ENCODE results near the gene PGM5.
A peak's percentile ranks its signal among the peaks of the same experiment; 100 is the strongest.

Gene PGM5

GRCh38 chr9:68538200-68538599 lies 181.8 kb downstream of the PGM5 start:
- DNase-seq (ENCODE audit: low spot score), result peak; percentile 52

DNA sequence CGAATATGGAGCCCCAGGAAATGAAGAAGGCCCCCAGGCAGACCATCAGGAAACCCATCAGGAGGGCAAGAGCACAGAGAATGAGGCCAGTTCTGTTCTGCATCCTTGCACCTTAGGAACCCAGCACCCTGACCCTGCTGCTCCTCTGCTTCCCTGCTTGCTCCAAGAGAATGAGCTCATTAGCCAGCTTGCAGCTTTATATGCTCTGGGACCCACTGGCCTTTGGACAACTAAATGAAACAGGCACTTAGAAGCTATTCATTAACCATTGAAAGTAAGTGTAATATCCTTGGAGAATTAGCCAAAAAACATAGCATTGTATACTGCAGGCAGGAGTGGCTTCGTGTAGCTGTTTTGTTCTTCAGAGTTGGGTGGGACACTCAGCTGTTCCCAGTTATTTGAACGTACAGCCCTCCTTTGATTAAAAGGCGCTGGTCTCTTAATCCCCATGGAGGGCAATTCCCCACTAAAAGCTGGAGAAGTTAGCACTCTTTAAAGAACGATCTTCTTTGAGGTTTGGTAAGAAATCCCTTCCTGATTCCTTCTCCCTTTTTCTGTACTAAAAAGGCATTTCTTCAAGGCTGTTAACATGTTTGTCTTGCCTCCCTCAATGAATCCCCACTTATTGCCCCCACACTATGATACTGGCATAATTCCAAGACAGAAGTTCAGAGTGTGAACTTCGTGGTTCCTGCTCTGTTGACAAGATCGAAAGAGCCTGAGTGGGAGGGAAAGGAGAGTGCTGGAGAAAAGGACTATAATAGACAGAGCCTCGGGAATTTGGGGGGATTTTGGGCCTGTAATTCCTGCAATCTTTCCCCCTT lies 184.5 kb downstream of the PGM5 start, which contains the start of gene TMEM252:
Gene TMEM252 (minus strand): TSS at position 172 of the 824 bp plus-strand sequence. CDS start 69 bp downstream, at position 103.
- DNase-seq (ENCODE audit: low spot score), result peak; percentile 86

DNA sequence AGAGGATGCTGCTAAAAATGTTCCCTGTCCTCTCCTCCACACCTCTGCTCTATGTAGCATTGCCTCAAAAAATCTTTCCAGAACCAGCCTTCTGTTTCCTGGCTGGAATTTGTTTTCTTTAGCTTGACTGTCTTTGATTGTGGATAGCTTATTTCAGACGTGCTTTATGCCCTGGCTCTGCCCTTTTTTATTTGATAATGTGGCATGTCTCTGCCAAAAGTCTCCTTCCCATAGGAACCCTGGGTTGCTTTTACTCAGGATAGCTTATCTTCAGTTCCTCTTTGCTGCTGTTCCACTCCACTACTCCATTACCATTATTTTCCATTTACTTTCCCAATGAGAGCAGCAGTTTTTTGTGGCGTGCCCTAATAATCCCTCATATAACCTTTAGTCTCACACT lies 185.2 kb downstream of the PGM5 start:
- no peak for DNase-seq (ENCODE audit: low spot score)

DNA sequence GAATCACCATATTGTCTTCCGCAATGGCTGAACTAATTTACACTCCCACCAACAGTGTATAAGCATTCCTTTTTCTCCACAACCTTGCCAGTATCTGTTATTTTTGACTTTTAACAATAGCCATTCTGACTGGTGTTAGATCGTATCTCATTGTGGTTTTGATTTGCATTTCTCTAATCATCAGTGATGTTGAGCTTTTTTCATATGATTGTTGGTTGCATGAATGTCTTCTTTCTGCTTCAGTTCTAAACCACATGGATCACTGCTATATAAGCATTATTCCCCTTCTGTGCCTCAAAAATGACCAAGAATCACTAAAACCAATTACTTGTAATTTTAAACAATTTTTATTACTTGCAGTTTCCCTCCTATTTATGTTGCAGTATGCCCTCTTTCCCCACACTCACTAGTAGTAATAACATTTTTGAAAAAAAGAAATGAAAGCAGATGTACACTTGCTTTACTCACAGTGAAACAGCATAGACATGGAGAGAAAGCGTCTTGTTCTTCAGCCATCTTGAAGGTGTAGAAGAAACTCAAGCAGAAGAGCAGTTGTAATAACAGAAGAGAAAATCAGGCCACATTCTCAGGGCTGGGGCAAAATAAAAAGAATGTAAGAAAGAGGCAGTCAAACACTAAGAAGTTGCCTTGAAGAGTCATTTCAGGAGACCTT lies 188.8 kb downstream of the PGM5 start:
- DNase-seq (ENCODE audit: low spot score), result no peak

DNA sequence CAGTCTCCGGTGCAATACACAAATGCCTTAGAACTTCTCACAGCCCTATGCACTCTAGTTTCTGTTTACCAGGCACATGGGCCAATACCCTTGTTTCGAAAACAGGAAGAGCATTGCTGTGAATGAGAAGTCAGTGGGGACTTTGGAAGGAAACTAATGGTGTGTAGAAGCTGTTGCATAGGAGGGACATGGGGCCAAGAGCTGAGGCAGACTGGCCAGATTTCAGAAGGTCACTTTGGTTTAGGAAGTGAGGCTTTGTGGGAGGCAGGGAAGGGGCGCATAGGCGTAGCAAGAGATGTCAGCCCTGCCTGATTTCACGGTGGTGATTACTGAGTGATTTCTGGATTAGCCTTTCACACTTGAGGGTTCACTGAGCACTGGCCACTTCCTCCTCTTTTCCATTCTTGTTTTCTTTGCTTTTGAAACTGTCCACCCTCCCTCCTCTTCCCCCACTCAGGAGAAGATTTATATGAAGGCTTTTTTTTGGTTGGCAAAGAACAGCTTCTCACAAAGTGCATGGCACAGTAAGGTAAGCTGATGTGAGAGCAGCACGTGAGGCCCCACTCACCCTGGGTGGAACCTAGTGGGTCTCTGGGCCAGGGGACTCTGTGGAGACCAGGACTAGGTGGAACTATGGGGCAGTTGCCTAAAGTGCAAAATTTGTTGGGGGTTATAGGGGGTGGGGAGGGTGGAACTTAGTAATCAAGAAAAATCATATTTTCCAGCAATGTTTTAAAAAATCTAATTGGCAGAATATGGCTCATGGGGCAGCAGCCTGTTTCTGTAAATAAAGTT lies 190.4 kb downstream of the PGM5 start:
- peak; percentile 78 for DNase-seq (ENCODE audit: low spot score)

DNA sequence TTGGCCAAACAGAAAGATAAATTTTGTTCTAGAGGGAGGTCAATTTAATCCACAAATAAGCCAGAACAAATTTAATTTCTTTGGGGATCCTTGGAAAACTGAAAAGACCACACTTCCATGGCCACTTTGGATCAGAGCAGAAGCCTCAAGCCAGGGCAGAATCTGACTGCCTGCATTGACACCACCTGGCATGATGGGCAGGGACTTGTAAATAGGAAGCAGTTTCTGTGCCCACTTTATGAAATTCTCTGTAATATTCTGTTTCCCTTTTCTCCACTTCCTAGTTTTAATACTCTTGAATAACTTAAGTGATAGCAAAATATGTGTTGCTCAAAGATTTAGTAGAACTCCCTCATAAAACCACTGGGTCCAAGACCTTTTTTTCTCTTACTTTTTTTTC lies 191.0 kb downstream of the PGM5 start:
- DNase-seq (ENCODE audit: low spot score), result no peak

- no peak for DNase-seq (ENCODE audit: low spot score)
Observed at GRCh38 chr9:68548241-68548640, 191.8 kb downstream of the PGM5 start.

GRCh38 chr9:68551191-68551590 lies 194.8 kb downstream of the PGM5 start:
- DNase-seq (ENCODE audit: low spot score), result no peak

- peak; percentile 67 for DNase-seq (ENCODE audit: low spot score)
Observed at GRCh38 chr9:68552700-68553476, 196.5 kb downstream of the PGM5 start.

GRCh38 chr9:68555437-68556150 lies 199.2 kb downstream of the PGM5 start:
- DNase-seq (ENCODE audit: low spot score), result no peak

GRCh38 chr9:68558545-68558944 lies 202.1 kb downstream of the PGM5 start:
- no peak for DNase-seq (ENCODE audit: low spot score)

DNA sequence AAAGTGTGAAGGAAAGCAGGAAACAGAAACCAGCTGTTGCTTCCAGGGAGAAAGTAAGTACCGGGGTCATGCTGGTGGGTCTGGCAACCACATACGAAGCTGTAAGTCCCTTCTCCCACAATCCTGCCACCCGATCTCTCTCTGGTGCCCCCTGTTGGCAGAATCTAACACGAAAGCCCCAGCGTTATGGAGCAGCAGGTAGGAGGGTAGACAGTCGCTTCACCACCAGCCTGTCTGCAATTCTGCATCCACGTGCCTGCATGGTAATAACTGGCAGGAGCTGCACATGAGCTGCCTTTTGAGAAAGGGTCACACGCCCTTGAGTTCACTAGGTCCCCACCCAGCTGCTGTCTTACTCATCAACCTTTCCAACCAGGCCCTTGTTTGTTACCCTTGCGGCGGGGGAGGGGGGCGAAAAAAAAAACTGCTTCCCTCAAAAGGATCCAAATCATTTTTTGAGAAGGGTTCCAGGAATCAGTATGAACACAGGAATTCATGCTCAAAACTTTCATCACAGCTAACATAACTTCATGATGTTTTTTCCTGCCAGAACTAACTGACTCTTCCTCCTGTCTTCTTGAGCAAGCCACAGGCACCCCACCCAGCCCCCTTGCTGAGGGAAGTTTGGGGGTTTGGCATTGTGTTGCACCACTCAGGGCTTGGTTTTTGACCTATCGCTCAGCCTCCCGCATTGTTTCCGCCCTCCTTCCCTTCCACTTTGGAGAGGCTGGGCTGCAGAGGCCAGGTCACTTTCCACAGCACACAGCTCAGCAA lies 203.8 kb downstream of the PGM5 start:
- peak; percentile 24 for DNase-seq (ENCODE audit: low spot score)

GRCh38 chr9:68562461-68562860 lies 206.1 kb downstream of the PGM5 start:
- no peak for DNase-seq (ENCODE audit: low spot score)

GRCh38 chr9:68567565-68567964 lies 211.2 kb downstream of the PGM5 start:
- no peak for DNase-seq (ENCODE audit: low spot score)

GRCh38 chr9:68574150-68574549 lies 217.7 kb downstream of the PGM5 start:
- DNase-seq (ENCODE audit: low spot score), result no peak

- DNase-seq (ENCODE audit: low spot score), result peak; percentile 16
Observed at GRCh38 chr9:68575817-68576216, 219.4 kb downstream of the PGM5 start.

DNA sequence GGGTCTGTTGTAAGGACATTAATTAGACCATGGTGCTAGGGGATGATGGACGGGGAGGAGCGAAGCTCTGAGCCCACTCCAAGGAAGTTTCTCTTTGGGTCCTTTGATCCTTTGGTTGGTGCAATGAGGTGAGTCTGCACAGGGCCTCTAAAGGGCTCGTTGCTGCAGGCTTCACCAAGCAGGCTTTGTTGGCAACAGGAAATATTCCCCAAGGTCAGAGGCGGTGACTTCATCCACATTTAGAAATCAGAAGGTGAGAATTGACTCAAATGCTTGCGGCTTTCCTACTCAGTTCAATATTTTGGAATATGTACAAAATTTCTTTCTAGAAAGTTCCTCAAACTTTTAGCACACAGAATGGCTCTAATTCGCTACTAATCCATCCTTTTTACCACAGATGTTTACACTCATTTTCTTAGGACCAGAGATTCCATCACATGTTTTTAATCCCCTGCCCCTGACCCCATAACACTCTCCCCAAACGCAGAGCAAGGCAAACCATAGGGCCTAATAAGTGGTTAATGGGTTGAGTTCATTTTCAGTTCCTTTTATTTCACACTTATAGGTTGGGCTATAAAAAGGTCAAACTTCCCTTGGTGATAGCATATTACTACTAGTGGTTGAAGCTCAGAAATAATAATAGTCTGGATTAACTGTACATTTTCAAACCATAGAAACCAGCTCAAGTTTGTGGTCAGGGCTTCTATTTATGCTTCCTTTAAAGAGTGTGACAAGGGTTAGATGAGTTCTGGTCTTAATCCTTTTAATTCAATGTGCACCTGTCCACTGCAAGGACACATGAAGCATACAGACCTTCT lies 221.6 kb downstream of the PGM5 start:
- DNase-seq (ENCODE audit: low spot score), result no peak

All from kidney tubule cell (primary cell).